ENCODE measurements around the gene XPO4.

Gene XPO4

DNA sequence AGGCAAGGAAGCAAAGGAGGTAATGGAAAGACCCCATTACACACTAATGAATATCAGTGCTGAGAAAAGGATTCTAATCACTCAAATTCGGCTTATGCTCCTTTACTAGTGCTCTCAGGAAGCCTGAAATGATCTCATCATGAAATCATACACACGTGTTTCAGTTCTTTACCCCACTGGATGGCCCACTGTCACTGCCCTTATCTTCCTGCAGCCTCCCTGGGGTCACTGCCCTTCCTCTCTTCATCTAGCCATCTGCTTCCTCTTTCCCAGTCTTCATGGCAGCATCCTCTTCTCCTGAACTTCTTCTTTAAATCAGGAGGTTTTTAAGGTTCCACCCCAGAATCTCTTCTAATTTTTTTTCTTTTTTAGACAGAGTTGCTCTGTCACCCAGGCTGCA, 100.8 kb downstream of the XPO4 start:
- TF ChIP-seq, protein P1, sequence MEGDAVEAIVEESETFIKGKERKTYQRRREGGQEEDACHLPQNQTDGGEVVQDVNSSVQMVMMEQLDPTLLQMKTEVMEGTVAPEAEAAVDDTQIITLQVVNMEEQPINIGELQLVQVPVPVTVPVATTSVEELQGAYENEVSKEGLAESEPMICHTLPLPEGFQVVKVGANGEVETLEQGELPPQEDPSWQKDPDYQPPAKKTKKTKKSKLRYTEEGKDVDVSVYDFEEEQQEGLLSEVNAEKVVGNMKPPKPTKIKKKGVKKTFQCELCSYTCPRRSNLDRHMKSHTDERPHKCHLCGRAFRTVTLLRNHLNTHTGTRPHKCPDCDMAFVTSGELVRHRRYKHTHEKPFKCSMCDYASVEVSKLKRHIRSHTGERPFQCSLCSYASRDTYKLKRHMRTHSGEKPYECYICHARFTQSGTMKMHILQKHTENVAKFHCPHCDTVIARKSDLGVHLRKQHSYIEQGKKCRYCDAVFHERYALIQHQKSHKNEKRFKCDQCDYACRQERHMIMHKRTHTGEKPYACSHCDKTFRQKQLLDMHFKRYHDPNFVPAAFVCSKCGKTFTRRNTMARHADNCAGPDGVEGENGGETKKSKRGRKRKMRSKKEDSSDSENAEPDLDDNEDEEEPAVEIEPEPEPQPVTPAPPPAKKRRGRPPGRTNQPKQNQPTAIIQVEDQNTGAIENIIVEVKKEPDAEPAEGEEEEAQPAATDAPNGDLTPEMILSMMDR (IDR thresholded peaks at IDR 0.05) = no peak
- Histone ChIP-seq H3K36me3 (peaks cover 19% of the 10 kb centered on the region), H3K4me1 (ENCODE audit: control insufficient read depth in 1 of 2, insufficient read depth in 1 of 2, low read depth in 1 of 2, low read length in 1 of 2) (no peaks in the 10 kb centered on the region)

DNA sequence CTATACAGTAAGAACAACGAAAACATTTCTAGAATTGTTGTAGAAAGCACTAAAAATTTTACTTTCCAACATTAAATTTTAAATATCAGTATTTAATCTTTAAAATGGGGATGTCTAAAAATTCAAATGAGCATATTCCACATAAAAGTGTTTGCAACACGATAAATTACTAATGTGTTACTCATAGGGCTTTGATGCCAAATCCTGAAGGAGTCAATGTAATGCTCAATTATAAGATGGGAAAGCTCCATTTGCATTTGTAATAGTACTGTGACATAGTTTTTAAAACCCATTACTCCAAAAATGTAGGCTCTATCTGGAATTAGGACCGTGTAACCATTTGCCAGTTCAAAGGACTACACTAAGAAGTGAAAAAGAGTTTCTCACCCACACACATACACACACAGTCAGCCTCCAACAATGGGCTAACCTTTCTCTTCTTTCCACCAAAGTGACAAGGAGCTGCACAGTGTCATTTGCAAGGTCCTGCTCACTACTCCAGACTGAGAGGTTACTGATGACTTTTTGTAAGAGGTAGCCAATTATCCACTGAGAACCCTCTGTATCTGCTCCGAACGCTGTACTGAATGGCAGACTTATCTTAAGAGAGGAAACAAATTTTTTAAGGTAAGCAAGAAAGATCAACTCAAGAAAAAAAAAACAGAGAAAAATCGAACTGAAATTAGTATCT, 102.7 kb downstream of the XPO4 start:
- Histone ChIP-seq H3K36me3 (peaks cover 21% of the 10 kb centered on the region), H3K27ac (no peak overlapping the region), H3K4me1 (ENCODE audit: control insufficient read depth in 1 of 2, insufficient read depth in 1 of 2, low read depth in 1 of 2, low read length in 1 of 2) (no peaks in the 10 kb centered on the region), H3K4me3 (ENCODE audit: low read depth in 1 of 2, low read length in 1 of 2) (no peak overlapping the region), H3K27me3 (no peaks in the 10 kb centered on the region), H3K9me3 (no peaks in the 10 kb centered on the region)
- TF ChIP-seq, protein P1 (IDR thresholded peaks at IDR 0.05) = no peak

More for the DNA sequence above, 100.8 kb downstream of the XPO4 start:
- H3K27me3 ChIP-seq = no peaks in the 10 kb centered on the region
- no peak overlapping the region for H3K27ac ChIP-seq
- no peaks in the 10 kb centered on the region for H3K9me3 ChIP-seq
- no peak overlapping the region for H3K4me3 ChIP-seq (ENCODE audit: low read depth in 1 of 2, low read length in 1 of 2)

DNA sequence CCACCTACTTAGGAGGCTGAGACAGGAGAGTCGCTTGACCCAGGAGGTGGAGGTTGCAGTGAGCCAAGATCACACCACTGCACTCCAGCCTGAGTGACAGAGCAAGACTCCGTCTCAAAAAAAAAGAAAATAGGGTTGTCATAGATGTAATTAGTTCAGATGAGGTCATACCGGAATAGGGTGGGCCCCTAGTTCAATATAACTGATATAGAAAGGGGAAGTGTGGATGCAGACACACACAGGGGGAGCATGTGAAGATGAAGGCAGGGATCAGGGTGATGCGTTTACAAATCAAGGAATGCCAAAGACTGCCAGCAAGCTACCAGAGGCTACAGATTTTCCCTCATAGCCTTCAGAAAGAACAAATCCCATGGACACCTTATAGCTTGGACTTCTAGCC, 104.5 kb downstream of the XPO4 start:
- no peaks in the 10 kb centered on the region for H3K4me1 ChIP-seq (ENCODE audit: control insufficient read depth in 1 of 2, insufficient read depth in 1 of 2, low read depth in 1 of 2, low read length in 1 of 2)
- H3K27ac ChIP-seq = no peak overlapping the region
- H3K4me3 ChIP-seq (ENCODE audit: low read depth in 1 of 2, low read length in 1 of 2) = no peak overlapping the region
- TF ChIP-seq, protein P1 (IDR thresholded peaks at IDR 0.05) = no peak
- no peaks in the 10 kb centered on the region for H3K9me3 ChIP-seq
- H3K27me3 ChIP-seq = no peaks in the 10 kb centered on the region
- peaks cover 25% of the 10 kb centered on the region for H3K36me3 ChIP-seq

DNA sequence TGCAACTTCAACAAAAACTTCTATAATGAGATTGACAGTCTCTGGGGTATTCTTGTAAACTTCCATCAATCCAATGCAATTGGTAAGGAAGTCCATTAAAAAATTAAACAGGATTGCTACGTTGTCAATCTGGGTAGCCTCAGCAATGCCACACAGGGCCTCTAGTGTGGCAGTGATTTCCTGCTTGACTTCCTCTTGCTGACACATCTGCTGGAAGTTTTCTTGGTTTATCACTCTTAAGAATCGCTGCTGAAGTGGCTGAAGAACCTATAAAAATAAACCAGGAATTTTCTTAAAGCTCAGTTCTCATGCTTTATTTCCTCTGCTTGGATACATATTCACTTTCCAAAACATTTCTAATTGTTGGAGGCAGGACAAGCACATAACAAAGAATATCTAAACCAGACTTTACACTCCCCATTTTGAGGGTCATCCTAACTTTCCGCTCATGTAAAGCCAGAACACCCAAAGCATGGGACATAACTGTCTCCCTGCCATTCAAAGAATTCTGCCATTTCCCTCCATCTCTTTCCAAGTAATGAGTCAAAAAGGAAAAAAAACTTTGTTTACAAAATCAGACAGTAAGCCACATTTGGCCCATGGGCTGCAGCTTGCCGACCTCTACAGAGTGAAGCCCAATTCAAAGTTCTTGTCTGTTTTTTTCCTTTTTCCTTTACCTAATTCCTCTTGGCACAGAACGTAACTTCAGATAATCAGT, 105.6 kb downstream of the XPO4 start:
- H3K4me1 ChIP-seq (ENCODE audit: control insufficient read depth in 1 of 2, insufficient read depth in 1 of 2, low read depth in 1 of 2, low read length in 1 of 2) = no peaks in the 10 kb centered on the region
- no peak overlapping the region for H3K27ac ChIP-seq
- H3K9me3 ChIP-seq = no peaks in the 10 kb centered on the region
- H3K36me3 ChIP-seq = peaks cover 26% of the 10 kb centered on the region
- no peaks in the 10 kb centered on the region for H3K27me3 ChIP-seq
- TF ChIP-seq, protein P1 (IDR thresholded peaks at IDR 0.05) = no peak
- no peak overlapping the region for H3K4me3 ChIP-seq (ENCODE audit: low read depth in 1 of 2, low read length in 1 of 2)

DNA sequence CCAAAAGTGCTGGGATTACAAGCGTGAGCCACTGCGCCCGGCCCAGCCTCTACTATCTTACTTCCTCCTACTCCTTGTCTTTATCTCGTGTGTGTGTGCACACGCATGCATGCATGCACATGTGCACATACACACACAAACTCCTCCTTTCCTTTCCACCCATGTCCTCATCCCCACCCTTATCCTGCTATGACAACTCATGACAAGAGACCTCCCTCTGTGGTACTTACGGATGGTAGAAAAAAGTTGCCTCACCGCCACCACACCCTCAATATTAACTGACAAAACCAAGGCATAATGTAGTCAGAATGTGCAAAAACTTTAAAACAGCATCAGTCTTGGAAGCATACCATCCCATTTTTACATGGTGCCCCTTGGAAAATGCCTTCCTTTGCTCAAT, 112.9 kb downstream of the XPO4 start:
- Histone ChIP-seq H3K9me3 (no peaks in the 10 kb centered on the region), H3K27me3 (no peaks in the 10 kb centered on the region), H3K4me1 (ENCODE audit: control insufficient read depth in 1 of 2, insufficient read depth in 1 of 2, low read depth in 1 of 2, low read length in 1 of 2) (no peaks in the 10 kb centered on the region), H3K4me3 (ENCODE audit: low read depth in 1 of 2, low read length in 1 of 2) (no peak overlapping the region), H3K27ac (no peak overlapping the region), H3K36me3 (peaks cover 27% of the 10 kb centered on the region)
- TF ChIP-seq, protein P1 (IDR thresholded peaks at IDR 0.05) = no peak

Measured in neutrophil (primary cell).